Measurements from ENCODE around the gene CRACR2A. TPM values are rescaled to one million over a fixed set of nuclear protein-coding genes. Genes with fewer than 3 reads are reported as not detected.

Gene CRACR2A
- total and polyA plus RNA-seq, 2 of the 8 experiments (the other 6 are each of a cell fraction or from before 2014, with no cell fraction given): 0.85 to 3.2 TPM

DNA sequence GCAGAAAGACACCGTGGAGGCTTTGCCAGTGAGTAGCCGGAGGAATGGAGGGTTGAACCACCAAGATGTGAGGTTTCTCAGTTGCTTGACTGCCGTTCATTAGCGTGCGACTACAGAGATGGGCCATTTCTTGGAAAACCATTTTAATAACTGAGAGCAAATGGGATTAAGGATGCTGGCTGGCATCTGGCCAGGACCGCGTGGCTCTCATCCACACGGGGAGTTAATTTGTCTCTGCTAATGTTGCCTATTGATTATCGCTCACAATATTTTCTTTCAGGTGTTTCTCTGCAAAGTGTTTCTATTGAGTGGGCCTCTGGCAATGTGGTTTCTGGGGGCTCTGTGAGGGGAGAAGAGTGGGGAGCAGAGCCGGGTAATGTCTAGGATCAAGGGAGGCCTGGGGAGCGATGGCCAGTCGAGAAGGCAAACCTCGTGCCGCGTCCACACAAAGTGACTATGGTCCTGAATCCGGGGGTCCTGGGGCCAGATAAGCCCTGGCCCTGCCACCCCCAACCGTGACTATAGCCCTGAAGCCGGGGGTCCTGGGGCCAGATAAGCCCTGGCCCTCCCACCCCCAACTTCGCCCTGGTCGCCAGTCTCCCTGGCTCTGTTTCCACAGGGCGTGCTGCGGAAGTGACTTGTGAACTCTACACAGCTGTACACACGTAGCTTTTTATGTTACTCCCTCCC, 151.3 kb downstream of the CRACR2A start:
- Histone ChIP-seq H3K4me2 (ENCODE audit: insufficient read depth in 1 of 2, low read depth in 2 of 2, low read length in 2 of 2) (no peak overlapping the region), H3K4ac (replicated peaks; ENCODE audit: insufficient read length, low read depth, low read length) (no peak overlapping the region), H3K27ac (ENCODE audit: low read depth, low read length) (no peak overlapping the region), H2BK5ac (ENCODE audit: low read depth, low read length) (no peak overlapping the region), H3K56ac (replicated peaks; ENCODE audit: insufficient read length, low read depth, low read length) (no peak overlapping the region), H3K79me1 (ENCODE audit: low read depth, low read length) (no peaks in the 10 kb centered on the region), H2BK20ac (ENCODE audit: low read length) (no peak overlapping the region), H4K5ac (ENCODE audit: insufficient read length, low read depth, low read length) (no peak overlapping the region), H3K18ac (ENCODE audit: extremely low read depth, low read length) (no peak overlapping the region), H2BK12ac (ENCODE audit: low read depth, low read length) (no peak overlapping the region), H3K23ac (ENCODE audit: insufficient read length) (no peak overlapping the region), H3K79me2 (ENCODE audit: control insufficient read depth in 1 of 2, insufficient read depth in 2 of 2, low read length in 2 of 2) (no peaks in the 10 kb centered on the region), H4K8ac (ENCODE audit: extremely low read depth, insufficient read depth, low read length) (no peak overlapping the region), H3K23me2 (ENCODE audit: low read depth, low read length) (no peaks in the 10 kb centered on the region; the same call in 1 of the 2 replicates), H2BK15ac (ENCODE audit: low read length) (no peak overlapping the region), H3K4me3 (ENCODE audit: extremely low read depth in 1 of 4, insufficient read depth in 2 of 4, low read depth in 3 of 4, low read length in 4 of 4) (no peak overlapping the region), H3K4me1 (replicated peaks in 1 of 4; ENCODE audit: control insufficient read depth in 3 of 4, insufficient read depth in 4 of 4, low read length in 3 of 4) (peaks cover 17 to 32% (median 29%) of the 10 kb centered on the region in 4 experiments), H4K20me1 (replicated peaks in 1 of 2; ENCODE audit: control insufficient read depth in 1 of 2, insufficient read depth in 2 of 2, low read length in 2 of 2) (no peaks in the 10 kb centered on the region), H3K36me3 (ENCODE audit: control insufficient read depth in 2 of 4, insufficient read depth in 4 of 4, low read length in 3 of 4) (no peaks in the 10 kb centered on the region), H3K14ac (ENCODE audit: insufficient read length) (no peak overlapping the region), H2AFZ (ENCODE audit: low read length) (no peak overlapping the region), H3K9me3 (ENCODE audit: insufficient read depth in 2 of 2, low read depth in 1 of 2, low read length in 1 of 2) (no peaks in the 10 kb centered on the region), H4K91ac (replicated peaks; ENCODE audit: insufficient read length, low read length) (no peak overlapping the region), H2AK5ac (ENCODE audit: low read depth, low read length) (no peak overlapping the region), H2BK120ac (replicated peaks; ENCODE audit: low read depth, low read length) (no peak overlapping the region), H3K27me3 (replicated peaks in 1 of 4; ENCODE audit: control insufficient read depth in 3 of 4, extremely low read depth in 1 of 4, insufficient read depth in 3 of 4, low read length in 3 of 4) (peaks cover 0 to 4% (median 2%) of the 10 kb centered on the region in 4 experiments; a peak in 3 of 7 replicates), H3K9ac (replicated peaks in 1 of 4; ENCODE audit: extremely low read depth in 1 of 4, low read depth in 3 of 4, low read length in 3 of 4) (no peak overlapping the region)
- POLR2A ChIA-PET (ENCODE audit: partially characterized antibody): no interaction called here
- DNase-seq (ENCODE audit: low read depth in 1 of 2, low spot score in 2 of 2): no peak
- 82% methylated on average over 23 of the region's 23 CpGs; no CpG with 5 or more reads in 1 of the 2 experiments for WGBS, 2 experiments (ENCODE audit: extremely low coverage in 1 of 2, insufficient coverage in 1 of 2, insufficient read length in 1 of 2, insufficient replicate concordance in 2 of 2, low coverage in 1 of 2, low lambda C conversion rate in 2 of 2, missing lambda C conversion rate in 1 of 2)
- TF ChIP-seq POU5F1 (IDR thresholded peaks at IDR 0.05; ENCODE audit: low read depth, low read length): no peak
- TF ChIP-seq SP1 (IDR thresholded peaks at IDR 0.05; ENCODE audit: low read depth, low read length): no peak
- no peak for TF ChIP-seq EZH2 (IDR thresholded peaks at IDR 0.05; ENCODE audit: low read depth, low read length, severe bottlenecking)
- TF ChIP-seq EGR1 (IDR thresholded peaks at IDR 0.05; ENCODE audit: borderline replicate concordance, low read depth, low read length): no peak
- no peak for TF ChIP-seq TAF1 (IDR thresholded peaks at IDR 0.05; ENCODE audit: low read depth, low read length)
- no peak for TF ChIP-seq SP2 (IDR thresholded peaks at IDR 0.05; ENCODE audit: low read length)
- FAIRE-seq: no peak
- CTCF ChIA-PET (ENCODE audit: partially characterized antibody): interaction anchor here (0.6 to 0.8 kb wide), 2 partner anchors 105 to 144 kb away, joined by 3 read pairs; no protein-coding TSS in a partner anchor
